ENCODE data around the gene MED16.
"Not testable (repeated sequence)": the region's sequence is repeated elsewhere in the genome, so short reads cannot be mapped to it uniquely, and the experiment has no call there.

MED16 gene

DNA sequence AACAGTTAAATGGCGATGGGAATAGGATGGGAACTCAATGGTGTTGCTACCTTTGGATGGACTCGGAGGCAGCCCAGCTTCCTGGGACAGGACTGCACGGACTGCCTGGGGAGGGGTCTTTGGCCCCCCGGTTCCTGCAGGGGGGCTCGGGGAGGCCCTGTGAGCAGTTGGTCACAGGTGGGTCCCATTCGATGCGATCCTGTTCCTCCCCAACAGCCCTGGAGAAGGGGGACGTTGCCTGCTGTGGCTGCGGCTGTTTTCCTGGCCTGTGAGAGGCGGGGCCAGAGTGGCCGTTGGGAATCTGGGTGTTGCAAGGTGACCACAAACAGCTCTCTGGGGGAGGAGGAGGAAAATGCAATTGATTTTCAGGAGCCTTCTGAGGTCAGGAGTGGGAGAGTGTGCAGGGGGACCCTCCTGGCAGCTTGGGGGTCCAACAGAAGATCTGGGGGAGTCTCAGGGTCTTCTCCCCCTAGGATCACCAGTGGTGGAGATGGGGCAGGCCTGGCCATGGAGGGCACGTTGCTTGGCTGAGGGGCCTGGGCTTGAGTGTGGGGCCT is 69.3 kb downstream of the MED16 start:
- TF ChIP-seq, protein P1, sequence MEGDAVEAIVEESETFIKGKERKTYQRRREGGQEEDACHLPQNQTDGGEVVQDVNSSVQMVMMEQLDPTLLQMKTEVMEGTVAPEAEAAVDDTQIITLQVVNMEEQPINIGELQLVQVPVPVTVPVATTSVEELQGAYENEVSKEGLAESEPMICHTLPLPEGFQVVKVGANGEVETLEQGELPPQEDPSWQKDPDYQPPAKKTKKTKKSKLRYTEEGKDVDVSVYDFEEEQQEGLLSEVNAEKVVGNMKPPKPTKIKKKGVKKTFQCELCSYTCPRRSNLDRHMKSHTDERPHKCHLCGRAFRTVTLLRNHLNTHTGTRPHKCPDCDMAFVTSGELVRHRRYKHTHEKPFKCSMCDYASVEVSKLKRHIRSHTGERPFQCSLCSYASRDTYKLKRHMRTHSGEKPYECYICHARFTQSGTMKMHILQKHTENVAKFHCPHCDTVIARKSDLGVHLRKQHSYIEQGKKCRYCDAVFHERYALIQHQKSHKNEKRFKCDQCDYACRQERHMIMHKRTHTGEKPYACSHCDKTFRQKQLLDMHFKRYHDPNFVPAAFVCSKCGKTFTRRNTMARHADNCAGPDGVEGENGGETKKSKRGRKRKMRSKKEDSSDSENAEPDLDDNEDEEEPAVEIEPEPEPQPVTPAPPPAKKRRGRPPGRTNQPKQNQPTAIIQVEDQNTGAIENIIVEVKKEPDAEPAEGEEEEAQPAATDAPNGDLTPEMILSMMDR (IDR thresholded peaks at IDR 0.05; ENCODE audit: low read length, missing control alignments), result no peak
- DNase-seq (ENCODE audit: low read depth), result no peak
- no peak overlapping the region for H3K4me3 ChIP-seq (replicated peaks; ENCODE audit: low read depth, low read length)

DNA sequence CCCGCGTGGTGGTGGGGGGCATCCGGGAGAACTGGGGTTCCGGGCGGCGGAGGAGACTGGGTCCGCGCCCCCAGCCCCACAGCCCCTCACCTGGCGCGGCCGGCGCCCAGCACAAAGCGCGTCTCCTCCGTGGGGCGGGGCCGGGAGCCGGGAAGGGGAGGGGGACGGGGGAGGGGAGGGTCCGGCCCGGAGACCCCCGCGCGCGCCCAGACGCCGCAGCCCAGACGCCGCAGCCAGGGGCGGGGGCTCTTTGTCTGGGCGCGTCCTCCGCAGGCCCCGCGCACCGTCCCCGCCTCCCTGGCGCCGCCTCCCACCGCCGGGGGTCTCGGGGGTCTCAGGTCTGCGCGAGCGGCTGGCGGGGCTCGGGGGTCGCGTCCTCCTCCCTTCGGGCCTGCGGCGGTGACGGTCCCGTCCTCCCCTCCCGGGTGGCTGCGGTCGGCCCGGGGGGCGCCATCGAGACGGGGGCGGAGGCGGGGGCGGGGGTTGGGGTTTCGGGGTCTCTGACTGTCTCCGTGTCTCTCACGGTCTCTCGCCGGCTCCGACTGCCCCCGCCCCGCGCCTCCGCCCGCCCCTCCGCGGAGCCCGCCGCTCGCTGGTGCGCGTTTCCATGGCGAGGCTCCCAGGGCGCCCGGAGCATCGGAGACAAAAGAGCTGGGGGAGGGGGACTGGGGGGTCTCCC is 71.0 kb downstream of the MED16 start, which contains the start of gene PLPPR3:
TSS of gene PLPPR3 (minus strand) at position 131 of the 679 bp plus-strand sequence. CDS start 396 bp downstream, outside the sequence.
- TF ChIP-seq, protein P1 (IDR thresholded peaks at IDR 0.05; ENCODE audit: low read length, missing control alignments), result no peak
- no peak for DNase-seq (ENCODE audit: low read depth)
- H3K4me3 ChIP-seq (replicated peaks; ENCODE audit: low read depth, low read length), result peak within 1 kb of the TSS; percentile 24

DNA sequence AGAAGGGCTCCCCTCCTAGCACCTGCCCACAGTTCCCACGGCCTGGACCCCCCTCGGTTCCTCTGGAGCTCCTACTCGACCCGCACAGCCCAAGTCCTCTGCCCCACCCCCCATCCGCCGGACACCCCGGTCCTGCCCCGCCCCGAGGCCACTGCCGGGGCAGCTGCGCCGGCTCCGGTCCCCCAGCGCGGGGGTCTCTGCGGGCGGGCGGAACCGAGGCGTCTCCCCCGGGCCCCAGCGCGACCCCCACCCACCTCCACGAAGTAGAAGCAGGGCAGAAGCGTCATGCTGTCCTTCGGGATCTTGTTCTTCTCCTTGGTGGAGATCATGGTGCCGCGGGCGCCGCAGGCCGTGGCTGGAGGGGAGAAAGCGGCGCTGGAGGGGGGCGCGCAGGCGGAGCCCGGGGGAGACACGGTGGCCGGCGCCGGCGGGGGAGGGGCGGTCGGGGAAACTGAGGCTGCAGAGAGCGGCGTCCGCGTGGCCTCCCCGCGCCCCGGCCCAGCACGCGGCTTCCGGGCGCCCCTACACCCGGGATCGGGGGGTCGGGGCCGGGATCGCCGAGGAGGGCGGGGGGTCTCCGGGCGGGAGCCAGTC is 71.7 kb downstream of the MED16 start:
- DNase-seq (ENCODE audit: low read depth), result no peak
- peak overlapping the region; percentile 24 for H3K4me3 ChIP-seq (replicated peaks; ENCODE audit: low read depth, low read length)
- TF ChIP-seq, protein P1 (IDR thresholded peaks at IDR 0.05; ENCODE audit: low read length, missing control alignments), result no peak

DNA sequence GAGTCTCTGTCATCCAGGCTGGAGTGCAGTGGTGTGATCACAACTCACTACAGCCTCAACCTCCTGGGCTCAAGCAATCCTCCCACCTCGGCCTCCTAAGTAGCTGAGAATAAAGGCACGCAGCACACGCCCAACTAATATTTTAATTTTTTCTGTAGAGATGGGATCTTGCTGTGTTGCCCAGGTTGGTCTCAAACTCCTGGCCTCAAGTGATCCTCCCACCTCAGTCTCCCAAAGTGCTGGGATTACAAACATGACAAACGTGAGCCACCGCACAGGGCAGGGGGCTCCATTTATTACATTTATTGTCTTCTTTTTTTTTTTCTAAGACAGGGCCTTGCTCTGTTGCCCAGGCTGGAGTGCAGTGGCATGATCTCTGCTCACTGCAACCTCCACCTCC is 72.8 kb downstream of the MED16 start:
- H3K4me3 ChIP-seq (replicated peaks; ENCODE audit: low read depth, low read length); DNase-seq (ENCODE audit: low read depth): not testable (repeated sequence)

Data from fibroblast of pulmonary artery (primary cell).